H1 (cell line): ENCODE measurements around the gene KMT2E. TPM values are rescaled to one million over a fixed set of nuclear protein-coding genes. Genes with fewer than 3 reads are reported as not detected.

Experiments
- CTCF ChIA-PET: fragments of 300-600 bp; sonication (Branson Sonifier 250); formaldehyde crosslinking; loops from one replicate; lab custom pipeline; 2021; ENCODE audit not compliant: partially characterized antibody; lab: Charles Lee
- POLR2A ChIA-PET: fragments of 300-600 bp; sonication (Branson Sonifier 250); formaldehyde crosslinking; loops from one replicate; lab custom pipeline; 2021; ENCODE audit warnings: inconsistent platforms; ENCODE audit not compliant: partially characterized antibody; lab: Charles Lee
- DNase-seq, 2 experiments: peaks; one replicate each; pipeline versions ENCODE4 v3.0.0 to v3.0.0-alpha.2; 2010 to 2022; ENCODE audit warnings: low spot score in 2 of 2, low read depth in 1 of 2, mixed read lengths in 1 of 2
- FAIRE-seq: peaks from 2 replicates; lab custom pipeline; 2011; peaks lifted over from hg19 to GRCh38; lab: Jason Lieb, UNC
- H2AFZ ChIP-seq: 2 replicates; pipeline ENCODE4 v1.8.1; 2012; ENCODE audit warnings: low read length, inconsistent platforms
- H2AK5ac ChIP-seq: 2 replicates; pipeline ENCODE4 v1.6.1; 2013; ENCODE audit warnings: low read depth, low read length
- H2BK120ac ChIP-seq: replicated peaks from 2 replicates; pipeline ENCODE3; 2013; ENCODE audit warnings: low read depth, low read length, inconsistent platforms
- H2BK12ac ChIP-seq: 2 replicates; pipeline ENCODE4 v1.6.1; 2013; ENCODE audit warnings: low read depth, low read length
- H2BK15ac ChIP-seq: 2 replicates; pipeline ENCODE4 v1.6.1; 2013; ENCODE audit warnings: low read length
- H2BK20ac ChIP-seq: 2 replicates; pipeline ENCODE4 v1.6.1; 2013; ENCODE audit warnings: low read length
- H2BK5ac ChIP-seq: 2 replicates; pipeline ENCODE4 v1.6.1; 2013; ENCODE audit warnings: low read depth, low read length
- H3K14ac ChIP-seq: 2 replicates; pipeline ENCODE4 v1.6.1; 2013; ENCODE audit warnings: inconsistent platforms; ENCODE audit not compliant: insufficient read length
- H3K18ac ChIP-seq: 2 replicates; pipeline ENCODE4 v1.6.1; 2013; ENCODE audit warnings: low read length; ENCODE audit errors: extremely low read depth
- H3K23ac ChIP-seq: 2 replicates; pipeline ENCODE4 v1.6.1; 2013; ENCODE audit warnings: inconsistent platforms; ENCODE audit not compliant: insufficient read length
- H3K23me2 ChIP-seq: 2 replicates; pipeline ENCODE4 v1.6.1; 2013; ENCODE audit warnings: low read depth, low read length
- H3K27ac ChIP-seq: 2 replicates; pipeline ENCODE4 v1.6.1; 2011; ENCODE audit warnings: low read depth, low read length, inconsistent platforms
- H3K27me3 ChIP-seq, 4 experiments: replicated peaks in 1 of 4; 1 replicate in 1 of 4; 2 replicates in 3 of 4; pipeline versions ENCODE4 v1.6.1 to v1.8.1; 2011 to 2013; ENCODE audit warnings: low read length in 3 of 4, mild to moderate bottlenecking in 3 of 4, inconsistent platforms in 2 of 4, mixed read lengths in 2 of 4, moderate library complexity in 1 of 4; ENCODE audit not compliant: control insufficient read depth in 3 of 4, insufficient read depth in 3 of 4; ENCODE audit errors: extremely low read depth in 1 of 4
- H3K36me3 ChIP-seq, 4 experiments: 2 replicates each; pipeline versions ENCODE4 v1.6.1 to v1.8.1; 2011 to 2013; ENCODE audit warnings: mild to moderate bottlenecking in 4 of 4, low read length in 3 of 4, moderate library complexity in 2 of 4, control low read depth in 1 of 4, inconsistent platforms in 1 of 4; ENCODE audit not compliant: insufficient read depth in 4 of 4, control insufficient read depth in 2 of 4
- H3K4ac ChIP-seq: replicated peaks from 2 replicates; pipeline ENCODE3; 2013; ENCODE audit warnings: low read length, low read depth, mixed read lengths, inconsistent platforms; ENCODE audit not compliant: insufficient read length
- H3K4me1 ChIP-seq, 4 experiments: replicated peaks in 1 of 4; 1 replicate in 1 of 4; 2 replicates in 3 of 4; pipeline versions ENCODE4 v1.6.1 to v1.8.1; 2011 to 2013; ENCODE audit warnings: low read length in 3 of 4, inconsistent platforms in 2 of 4, mixed read lengths in 1 of 4; ENCODE audit not compliant: insufficient read depth in 4 of 4, control insufficient read depth in 3 of 4
- H3K4me2 ChIP-seq, 2 experiments: 2 replicates each; pipeline versions ENCODE4 v1.6.1 to v1.8.1; 2011 to 2013; ENCODE audit warnings: low read depth in 2 of 2, low read length in 2 of 2, control low read depth in 1 of 2, inconsistent platforms in 1 of 2, mild to moderate bottlenecking in 1 of 2; ENCODE audit not compliant: insufficient read depth in 1 of 2
- H3K4me3 ChIP-seq, 4 experiments: fragments of 200-600, 300-600 bp in 1 of 4; sonication (generic), shearing (Covaris generic), sonication (Bioruptor Twin) in 1 of 4; 2 replicates each; pipeline versions ENCODE4 v1.5.1 to v1.8.1; 2011 to 2016; ENCODE audit warnings: low read length in 4 of 4, low read depth in 3 of 4, control low read depth in 2 of 4, inconsistent platforms in 2 of 4, mild to moderate bottlenecking in 2 of 4, mixed read lengths in 1 of 4, moderate library complexity in 1 of 4; ENCODE audit not compliant: insufficient read depth in 2 of 4; ENCODE audit errors: extremely low read depth in 1 of 4
- H3K56ac ChIP-seq: replicated peaks from 2 replicates; pipeline ENCODE3; 2013; ENCODE audit warnings: low read depth, mild to moderate bottlenecking, mixed read lengths, low read length, inconsistent platforms; ENCODE audit not compliant: insufficient read length
- H3K79me1 ChIP-seq: 2 replicates; pipeline ENCODE4 v1.6.1; 2013; ENCODE audit warnings: low read depth, low read length, control low read depth
- H3K79me2 ChIP-seq, 2 experiments: 2 replicates each; pipeline versions ENCODE4 v1.6.1 to v1.8.1; 2012 to 2013; ENCODE audit warnings: low read length in 2 of 2, mild to moderate bottlenecking in 2 of 2, inconsistent platforms in 1 of 2; ENCODE audit not compliant: insufficient read depth in 2 of 2, control insufficient read depth in 1 of 2
- H3K9ac ChIP-seq, 4 experiments: replicated peaks in 1 of 4; 1 replicate in 1 of 4; 2 replicates in 3 of 4; pipeline versions ENCODE4 v1.6.1 to v1.8.1; 2011 to 2013; ENCODE audit warnings: low read depth in 3 of 4, low read length in 3 of 4, control low read depth in 2 of 4, mild to moderate bottlenecking in 2 of 4, moderate library complexity in 2 of 4, inconsistent platforms in 1 of 4; ENCODE audit errors: extremely low read depth in 1 of 4
- H3K9me3 ChIP-seq, 2 experiments: 2 replicates each; pipeline versions ENCODE4 v1.6.1 to v1.8.1; 2012 to 2013; ENCODE audit warnings: mild to moderate bottlenecking in 2 of 2, moderate library complexity in 2 of 2, control low read depth in 1 of 2, inconsistent platforms in 1 of 2, low read depth in 1 of 2, low read length in 1 of 2, mixed read lengths in 1 of 2; ENCODE audit not compliant: insufficient read depth in 2 of 2
- H4K20me1 ChIP-seq, 2 experiments: replicated peaks in 1 of 2; 2 replicates each; pipeline versions ENCODE3 to v1.8.1; 2011 to 2013; ENCODE audit warnings: inconsistent platforms in 2 of 2, low read length in 2 of 2, mild to moderate bottlenecking in 1 of 2; ENCODE audit not compliant: insufficient read depth in 2 of 2, control insufficient read depth in 1 of 2
- H4K5ac ChIP-seq: 2 replicates; pipeline ENCODE4 v1.6.1; 2013; ENCODE audit warnings: low read length, low read depth, mixed read lengths, inconsistent platforms; ENCODE audit not compliant: insufficient read length
- H4K8ac ChIP-seq: 2 replicates; pipeline ENCODE4 v1.8.0; 2013; ENCODE audit warnings: mild to moderate bottlenecking, moderate library complexity, low read length, inconsistent platforms; ENCODE audit not compliant: insufficient read depth; ENCODE audit errors: extremely low read depth
- H4K91ac ChIP-seq: replicated peaks from 2 replicates; pipeline ENCODE3; 2013; ENCODE audit warnings: low read length, mixed read lengths, inconsistent platforms; ENCODE audit not compliant: insufficient read length
- ASH2L ChIP-seq: fragments of 200-600, 300-600 bp; sonication (generic); IDR thresholded peaks from one replicate; pipeline ENCODE4 v1.7.1; 2017; ENCODE audit warnings: low read length
- BCL11A ChIP-seq, 2 experiments: IDR thresholded peaks; one replicate each; pipeline ENCODE4 v1.6.1; 2011; ENCODE audit warnings: low read depth in 2 of 2, low read length in 2 of 2, mild to moderate bottlenecking in 2 of 2
- BRCA1 ChIP-seq: IDR thresholded peaks from 2 replicates; pipeline ENCODE4 v1.6.1; 2012; ENCODE audit warnings: low read depth, low read length, improper control_type of control experiment
- CHD2 ChIP-seq: IDR thresholded peaks from 2 replicates; pipeline ENCODE4 v1.6.1; 2012; ENCODE audit warnings: low read length, improper control_type of control experiment
- CTBP2 ChIP-seq: IDR thresholded peaks from 2 replicates; pipeline ENCODE4 v1.7.0; 2011; ENCODE audit warnings: borderline replicate concordance, mild to moderate bottlenecking, moderate library complexity, mixed read lengths, low read length; ENCODE audit not compliant: insufficient read depth, insufficient read length
- EZH2 ChIP-seq: fragments of 200-600 bp; sonication (generic); IDR thresholded peaks from 2 replicates; pipeline ENCODE4 v1.7.1; 2012; ENCODE audit warnings: low read depth, mild to moderate bottlenecking, moderate library complexity, low read length, inconsistent platforms; ENCODE audit not compliant: severe bottlenecking
- HDAC6 ChIP-seq: IDR thresholded peaks from one replicate; pipeline ENCODE4 v1.7.1; 2012; ENCODE audit warnings: low read depth, mild to moderate bottlenecking, inconsistent platforms, low read length, moderate library complexity
- MAFK ChIP-seq: IDR thresholded peaks from 2 replicates; pipeline ENCODE4 v1.6.1; 2012; ENCODE audit warnings: low read depth, mild to moderate bottlenecking, improper control_type of control experiment, low read length
- NANOG ChIP-seq: IDR thresholded peaks from 2 replicates; pipeline ENCODE4 v1.6.1; 2011; ENCODE audit warnings: low read length, low read depth, mild to moderate bottlenecking, inconsistent platforms; ENCODE audit not compliant: insufficient read depth, poor library complexity, severe bottlenecking
- SIRT6 ChIP-seq: IDR thresholded peaks from one replicate; pipeline ENCODE4 v1.7.1; 2012; ENCODE audit warnings: low read length, inconsistent platforms
- SP2 ChIP-seq: IDR thresholded peaks from 2 replicates; pipeline ENCODE4 v1.6.1; 2012; ENCODE audit warnings: mild to moderate bottlenecking, low read length, inconsistent platforms
- TAF1 ChIP-seq: IDR thresholded peaks from 2 replicates; pipeline ENCODE4 v1.6.1; 2011; ENCODE audit warnings: mild to moderate bottlenecking, low read depth, low read length
- TAF7 ChIP-seq: optimal IDR thresholded peaks from 2 replicates; pipeline ENCODE3; 2011; ENCODE audit warnings: low read depth, mild to moderate bottlenecking, inconsistent platforms, low read length, moderate library complexity, borderline replicate concordance
- TEAD4 ChIP-seq: IDR thresholded peaks from 2 replicates; pipeline ENCODE4 v1.6.1; 2012; ENCODE audit warnings: low read depth, low read length, inconsistent platforms, mixed read lengths
- WGBS, 2 experiments: shearing (Covaris generic) in 1 of 2; methylation state at CpG; one replicate each; pipeline versions ENCODE4 v1.1.6 to v1.1.7; 2013 to 2015; ENCODE audit warnings: low lambda C conversion rate in 2 of 2, mixed read lengths in 2 of 2, inconsistent platforms in 1 of 2, low coverage in 1 of 2, missing lambda C conversion rate in 1 of 2; ENCODE audit not compliant: insufficient replicate concordance in 2 of 2, insufficient coverage in 1 of 2, insufficient read length in 1 of 2; ENCODE audit errors: extremely low coverage in 1 of 2, missing lambda C conversion rate in 1 of 2; 5-methylcytosine and 5-hydroxymethylcytosine counted together
- polyA plus RNA-seq, 7 experiments: library from polyadenylated mRNA; depleted of rRNA in 3 of 7; stranded (reverse) in 5 of 7; unstranded in 2 of 7; fragments of >200 nt in 5 of 7; fragments of 200-250 nt in 2 of 7; gene quantifications; 1 replicate in 5 of 7; 2 replicates in 1 of 7; 4 replicates in 1 of 7; pipeline versions ENCODE4 v1.2.1 to v1.2.3, GENCODE V29; 2011 to 2013; ENCODE audit warnings: missing spikeins in 2 of 7, mixed read lengths in 2 of 7
- total RNA-seq: library from RNA; stranded (reverse); fragmentation: NEBNext Ultra II Directional; extraction: Animal tissue kit (Norgen Biotek cat#: 25700); gene quantifications from 2 replicates; pipeline ENCODE4 v1.2.1, GENCODE V29; 2021

Gene KMT2E
- total and polyA plus RNA-seq, 2 of the 8 experiments (the other 6 are each of a cell fraction or from before 2014, with no cell fraction given), result 10.9 to 45.0 TPM

- no peak overlapping the region for H2BK12ac ChIP-seq
- no peaks in the 10 kb centered on the region for H3K79me2 ChIP-seq
- ChIA-PET POLR2A (no interaction called here), CTCF (no interaction called here)
- no peak overlapping the region for H3K4me2 ChIP-seq
- no peak overlapping the region for H3K23ac ChIP-seq
- H3K4me3 ChIP-seq, result no peak overlapping the region
- no peak overlapping the region for H3K14ac ChIP-seq
- no peak overlapping the region for H2BK15ac ChIP-seq
- H3K27ac ChIP-seq, result no peak overlapping the region
- no peak for FAIRE-seq
- H4K5ac ChIP-seq, result no peak overlapping the region
- H3K56ac ChIP-seq, result no peak overlapping the region
- no peaks in the 10 kb centered on the region for H4K20me1 ChIP-seq
- WGBS, 2 experiments, result 94% methylated on average over 4 of the region's 4 CpGs; no CpG with 5 or more reads in 1 of the 2 experiments
- no peak overlapping the region for H2BK120ac ChIP-seq
- no peak overlapping the region for H4K8ac ChIP-seq
- no peak overlapping the region for H3K18ac ChIP-seq
- H3K23me2 ChIP-seq, result no peaks in the 10 kb centered on the region
- no peak for TF ChIP-seq SP2
- TF ChIP-seq CTBP2, result no peak
- TF ChIP-seq EZH2, result no peak
- TF ChIP-seq HDAC6, result no peak
- no peak for TF ChIP-seq MAFK
- TF ChIP-seq NANOG, result no peak
- no peak for TF ChIP-seq TAF1
- no peak for TF ChIP-seq TEAD4
- no peak for TF ChIP-seq SIRT6
- TF ChIP-seq TAF7, result no peak
- no peak for TF ChIP-seq BRCA1
- TF ChIP-seq CHD2, result no peak
- TF ChIP-seq BCL11A (IDR thresholded peaks at IDR 0.05; ENCODE audit: low read depth in 2 of 2, low read length in 2 of 2), result no peak
- no peak for TF ChIP-seq ASH2L
- H3K9me3 ChIP-seq, result no peaks in the 10 kb centered on the region
- H3K4ac ChIP-seq, result no peak overlapping the region
- no peak overlapping the region for H3K9ac ChIP-seq
- no peaks in the 10 kb centered on the region for H3K79me1 ChIP-seq
- no peak overlapping the region for H4K91ac ChIP-seq
- DNase-seq, result no peak
- H2BK5ac ChIP-seq, result no peak overlapping the region
- no peak overlapping the region for H2BK20ac ChIP-seq
- H3K4me1 ChIP-seq, result no peaks in the 10 kb centered on the region; a peak in 1 of 7 replicates
- no peak overlapping the region for H2AK5ac ChIP-seq
- H2AFZ ChIP-seq, result no peak overlapping the region
- H3K27me3 ChIP-seq, result no peaks in the 10 kb centered on the region
- H3K36me3 ChIP-seq, result peaks cover 6 to 67% (median 30%) of the 10 kb centered on the region in 4 experiments
Observed at GRCh38 chr7:105102557-105103352, 88.8 kb downstream of the KMT2E start.
